Measurements from ENCODE around the gene NFAM1. TPM values are rescaled to one million over a fixed set of nuclear protein-coding genes. Genes with fewer than 3 reads are reported as not detected.
A peak's percentile ranks its signal among the peaks of the same experiment; 100 is the strongest.

NFAM1 gene
- total and polyA plus RNA-seq, 5 experiments from 2014 or later: 0.23 to 0.25 TPM; not detected in 3

DNA sequence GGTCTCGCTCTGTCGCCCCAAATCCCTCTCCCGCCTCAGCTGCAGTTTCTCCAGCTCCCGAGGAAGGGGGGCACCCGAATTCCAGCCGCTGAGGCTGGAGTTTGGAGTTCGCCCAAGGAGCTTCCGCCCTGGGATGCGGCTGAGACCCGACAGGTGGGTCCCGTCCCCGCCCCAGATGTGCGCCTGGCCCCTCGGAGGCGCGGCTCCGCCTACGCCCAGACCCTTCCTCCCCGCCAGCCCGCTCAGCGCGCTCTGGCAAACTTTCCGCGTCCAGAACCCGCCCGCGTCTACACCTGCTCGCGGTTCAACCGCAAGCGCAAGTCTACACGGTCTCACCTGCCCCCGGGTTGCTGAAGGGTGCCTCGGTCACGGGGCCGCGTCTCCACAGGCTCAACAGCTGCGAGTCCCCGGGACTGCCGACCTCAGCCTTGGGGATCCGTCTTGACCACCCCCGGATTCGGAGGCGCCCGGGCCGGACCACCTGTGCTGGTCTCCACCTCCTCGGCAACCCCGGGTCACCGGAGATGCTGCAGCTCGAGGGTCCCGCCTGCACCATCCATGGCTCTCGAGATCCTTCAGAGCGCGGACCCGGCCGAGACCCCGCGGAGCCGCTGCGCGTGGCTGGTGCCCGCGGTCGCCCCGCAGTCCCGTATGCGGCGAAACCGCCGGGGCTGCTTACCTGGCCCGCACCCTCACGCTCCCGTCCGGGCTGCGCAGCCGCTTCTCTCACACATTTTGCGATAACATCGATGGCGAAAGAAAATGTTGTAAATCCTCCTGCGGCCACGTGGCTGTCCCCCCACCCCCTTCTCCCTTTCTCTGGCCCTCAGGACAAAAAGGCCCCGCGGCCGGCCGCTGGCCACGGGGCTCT lies 63.6 kb downstream of the NFAM1 start:
- DNase-seq: peak in 6 of 10 donors; percentile 6 to 40 (median 30)

DNA sequence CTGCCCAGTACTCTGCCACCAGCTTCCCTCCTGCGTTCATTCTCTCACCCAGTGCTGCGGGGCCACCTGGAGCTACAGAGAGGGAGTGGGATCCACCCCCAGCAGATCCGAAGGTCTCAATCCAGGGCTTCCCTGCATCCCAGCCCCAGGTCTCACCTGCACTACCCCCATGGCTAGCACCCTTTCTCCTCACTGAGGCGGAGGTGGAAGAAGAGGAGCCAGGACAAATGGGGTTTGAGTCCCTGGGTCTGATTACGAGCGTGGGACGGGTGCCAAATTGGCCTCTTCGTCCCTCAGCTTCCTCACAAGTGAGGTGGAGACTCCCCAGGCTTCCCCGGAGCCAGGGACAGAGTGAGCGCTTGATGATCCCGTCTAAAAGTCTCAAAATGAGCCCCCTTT lies 64.2 kb downstream of the NFAM1 start:
- Mint-ChIP-seq H3K36me3 (no peaks in the 10 kb centered on the region), H3K4me1 (peaks cover 8 to 30% (median 21%) of the 10 kb centered on the region in 4 donors), H3K27ac (peak overlapping the region in 3 of 10 donors; percentile 36 to 52 (median 41)), H3K27me3 (peaks cover 0 to 35% (median 12%) of the 10 kb centered on the region in 5 donors), H3K4me3 (peak overlapping the region; percentile 58 to 94 (median 85)), H3K9me3 (no peaks in the 10 kb centered on the region)
- POLR2A ChIA-PET: interaction anchor here (1.9 kb wide), 1 partner anchor 54 kb away, joined by 5 read pairs; no protein-coding TSS in a partner anchor
- DNase-seq: no peak
- no peak for ATAC-seq

More for the DNA sequence above, 63.6 kb downstream of the NFAM1 start:
- POLR2A ChIA-PET: interaction anchor here (0.9 to 1.9 kb wide), 3 partner anchors 16 to 75 kb away, joined by 3 to 5 read pairs (median 3); no protein-coding TSS in a partner anchor
- Mint-ChIP-seq H3K4me3 (peak overlapping the region; percentile 68 to 96 (median 89)), H3K4me1 (peaks cover 8 to 30% (median 21%) of the 10 kb centered on the region in 4 donors), H3K27me3 (peaks cover 0 to 35% (median 12%) of the 10 kb centered on the region in 5 donors), H3K36me3 (no peaks in the 10 kb centered on the region), H3K27ac (peak overlapping the region in 2 of 10 donors; percentile 36 to 67), H3K9me3 (no peaks in the 10 kb centered on the region)
- peak; percentile 45 to 56 for ATAC-seq

DNA sequence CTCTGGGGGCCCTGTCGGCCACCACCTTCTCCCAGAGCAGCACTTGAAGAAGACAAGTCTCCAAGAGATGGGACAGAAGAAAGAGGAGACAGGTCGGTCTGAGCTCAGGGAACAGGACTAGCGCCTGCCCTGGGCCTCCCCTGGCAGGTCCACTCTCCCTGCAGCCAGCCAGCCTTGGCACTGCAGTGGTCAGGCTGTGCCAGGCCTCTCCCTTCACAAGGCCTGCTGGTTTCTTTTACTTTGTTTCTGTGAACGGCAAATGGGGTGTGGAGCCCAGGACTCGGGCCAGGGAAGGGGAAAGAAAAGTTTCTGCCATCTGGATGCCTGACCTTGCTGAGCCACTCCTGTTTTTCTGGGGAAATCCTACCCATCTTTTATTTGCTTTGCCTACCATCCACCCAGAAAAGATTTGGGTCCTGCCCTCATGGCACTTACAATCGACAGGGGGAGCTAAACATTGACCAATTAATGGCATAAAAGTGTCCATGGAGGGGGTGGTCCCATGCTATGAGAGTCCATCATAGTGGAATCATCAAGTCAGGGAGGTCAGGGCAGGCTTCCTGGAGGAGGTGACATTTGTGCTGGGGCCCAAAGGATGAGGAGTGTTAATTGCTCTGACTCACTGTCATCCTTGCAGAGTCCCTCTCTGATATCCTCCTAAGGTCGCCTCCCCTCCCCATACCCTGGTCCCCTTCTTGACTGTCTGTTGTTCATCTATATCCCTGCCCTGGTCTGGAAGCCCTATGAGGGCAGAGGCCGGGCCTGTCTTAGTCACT lies 65.2 kb downstream of the NFAM1 start:
- Mint-ChIP-seq H3K4me1 (peaks cover 8 to 30% (median 21%) of the 10 kb centered on the region in 4 donors), H3K27me3 (peaks cover 6 to 40% (median 16%) of the 10 kb centered on the region in 5 donors), H3K36me3 (no peaks in the 10 kb centered on the region), H3K27ac (peak overlapping the region in 1 of 10 donors; percentile 41), H3K9me3 (no peaks in the 10 kb centered on the region), H3K4me3 (peak overlapping the region in 9 of 10 donors; percentile 57 to 94 (median 68))
- no peak for DNase-seq
- no peak for ATAC-seq
- POLR2A ChIA-PET: interaction anchor here (0.7 to 1.4 kb wide), 4 partner anchors 59 to 1346 kb away, joined by 3 to 7 read pairs (median 5); no protein-coding TSS in a partner anchor

DNA sequence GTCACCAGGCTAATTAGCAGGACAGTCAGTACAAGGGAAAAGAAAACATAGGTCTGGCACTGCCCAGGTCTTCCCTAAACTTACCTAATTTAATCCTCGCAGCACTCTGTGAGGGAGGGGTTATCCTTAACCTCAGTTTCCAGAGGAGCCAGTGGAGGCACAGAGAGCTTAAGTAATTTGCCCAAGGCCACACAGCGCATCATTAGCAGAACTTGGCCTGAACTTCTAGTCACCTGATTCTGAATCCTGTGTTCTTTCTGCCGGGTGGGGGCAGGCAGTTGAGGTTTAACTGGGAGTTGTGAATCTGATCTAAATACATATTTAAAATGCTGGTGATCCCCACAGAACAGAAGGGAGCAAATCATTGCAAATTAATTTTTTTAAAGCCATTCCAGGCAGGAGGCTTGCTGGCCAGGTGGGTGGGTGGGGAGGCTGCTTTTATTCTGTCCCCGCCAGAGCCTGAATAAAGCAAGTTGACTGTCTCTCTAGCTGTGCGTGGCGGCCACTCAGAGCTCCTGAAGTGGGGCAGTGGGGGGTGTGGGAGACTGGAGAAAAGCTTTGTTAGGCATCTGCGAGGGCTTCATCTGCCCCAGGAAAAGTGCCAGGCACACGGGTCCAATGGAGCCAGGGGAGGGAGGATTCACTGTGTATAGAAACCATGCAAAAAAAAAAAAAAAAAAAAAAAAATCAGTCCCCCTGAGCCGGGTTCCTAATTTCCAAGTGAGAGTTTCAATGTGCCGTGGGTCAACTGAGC lies 66.1 kb downstream of the NFAM1 start:
- DNase-seq (no peak), ATAC-seq (no peak)
- H3K4me1 Mint-ChIP-seq: peaks cover 10 to 30% (median 21%) of the 10 kb centered on the region in 4 donors
- no peaks in the 10 kb centered on the region for H3K36me3 Mint-ChIP-seq
- POLR2A ChIA-PET: interaction anchor here (0.7 to 1.4 kb wide), 3 partner anchors 78 to 1345 kb away, joined by 4 to 7 read pairs (median 6); no protein-coding TSS in a partner anchor
- H3K27ac Mint-ChIP-seq: peak overlapping the region in 1 of 10 donors; percentile 76
- H3K27me3 Mint-ChIP-seq: peaks cover 9 to 46% (median 24%) of the 10 kb centered on the region in 5 donors
- peak overlapping the region in 2 of 10 donors; percentile 4 to 65 for H3K4me3 Mint-ChIP-seq
- H3K9me3 Mint-ChIP-seq: no peaks in the 10 kb centered on the region

GRCh38 chr22:42365111-42365865 lies 66.9 kb downstream of the NFAM1 start:
- no peaks in the 10 kb centered on the region for H3K9me3 Mint-ChIP-seq
- H3K27ac Mint-ChIP-seq: peak overlapping the region in 1 of 10 donors; percentile 76
- peak overlapping the region in 2 of 10 donors; percentile 63 to 65 for H3K4me3 Mint-ChIP-seq
- DNase-seq (no peak), ATAC-seq (no peak)
- no peaks in the 10 kb centered on the region for H3K36me3 Mint-ChIP-seq
- POLR2A ChIA-PET: interaction anchor here (0.6 to 1.4 kb wide), 3 partner anchors 35 to 79 kb away, joined by 3 to 5 read pairs (median 4); no protein-coding TSS in a partner anchor
- peaks cover 9 to 48% (median 24%) of the 10 kb centered on the region in 5 donors for H3K27me3 Mint-ChIP-seq
- H3K4me1 Mint-ChIP-seq: peaks cover 10 to 30% (median 21%) of the 10 kb centered on the region in 4 donors

DNA sequence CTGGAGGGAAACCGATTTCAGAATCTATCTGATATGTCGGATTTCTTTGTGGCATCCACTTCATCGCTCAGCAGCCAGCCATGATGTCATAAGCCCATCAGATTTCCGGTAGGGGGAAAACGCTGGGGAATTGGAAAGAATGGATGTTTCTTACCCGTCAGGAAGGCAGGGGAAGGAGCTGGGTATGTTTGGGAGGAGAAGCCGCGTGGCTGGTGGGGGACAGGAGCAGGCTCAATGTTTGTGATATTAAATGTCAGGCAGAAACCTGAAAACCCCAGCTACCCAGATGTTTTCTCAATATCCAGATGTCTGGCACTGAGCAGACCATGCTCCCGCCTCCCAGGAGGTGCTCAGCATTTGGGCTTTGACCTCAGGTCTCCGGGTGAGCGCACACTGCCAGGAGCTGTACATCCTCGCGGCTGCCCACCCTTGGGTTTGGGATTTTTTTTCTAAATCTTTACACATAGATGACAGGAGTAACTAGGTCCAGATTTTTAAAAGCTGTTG lies 67.5 kb downstream of the NFAM1 start:
- Mint-ChIP-seq H3K27ac (no peak overlapping the region), H3K36me3 (no peaks in the 10 kb centered on the region), H3K4me1 (peaks cover 9 to 27% (median 18%) of the 10 kb centered on the region in 4 donors), H3K4me3 (peak overlapping the region in 1 of 10 donors; percentile 65), H3K9me3 (no peaks in the 10 kb centered on the region), H3K27me3 (peaks cover 9 to 50% (median 24%) of the 10 kb centered on the region in 5 donors)
- no peak for DNase-seq
- no peak for ATAC-seq
- POLR2A ChIA-PET: interaction anchor here (0.6 to 0.7 kb wide), 2 partner anchors 34 to 38 kb away, joined by 3 to 5 read pairs; no protein-coding TSS in a partner anchor

- no peak overlapping the region for H3K4me3 Mint-ChIP-seq
- ATAC-seq: no peak
- no peak overlapping the region for H3K27ac Mint-ChIP-seq
- peaks cover 6 to 21% (median 13%) of the 10 kb centered on the region in 4 donors for H3K4me1 Mint-ChIP-seq
- peaks cover 9 to 47% (median 24%) of the 10 kb centered on the region in 5 donors for H3K27me3 Mint-ChIP-seq
- no peak for DNase-seq
- H3K9me3 Mint-ChIP-seq: no peaks in the 10 kb centered on the region
- POLR2A ChIA-PET: no interaction called here
- no peaks in the 10 kb centered on the region for H3K36me3 Mint-ChIP-seq
Observed at GRCh38 chr22:42363892-42364291, 68.3 kb downstream of the NFAM1 start.

- POLR2A ChIA-PET: interaction anchor here (0.6 kb wide), 1 partner anchor 77 kb away, joined by 3 read pairs; no protein-coding TSS in a partner anchor
- DNase-seq: no peak
- H3K36me3 Mint-ChIP-seq: no peaks in the 10 kb centered on the region
- no peak overlapping the region for H3K4me3 Mint-ChIP-seq
- H3K9me3 Mint-ChIP-seq: no peaks in the 10 kb centered on the region
- peak overlapping the region in 1 of 10 donors; percentile 51 for H3K27ac Mint-ChIP-seq
- ATAC-seq: no peak
- H3K27me3 Mint-ChIP-seq: peaks cover 5 to 37% (median 19%) of the 10 kb centered on the region in 5 donors
- H3K4me1 Mint-ChIP-seq: peaks cover 0 to 11% (median 5%) of the 10 kb centered on the region in 4 donors
Observed at GRCh38 chr22:42361523-42361922, 70.7 kb downstream of the NFAM1 start.

DNA sequence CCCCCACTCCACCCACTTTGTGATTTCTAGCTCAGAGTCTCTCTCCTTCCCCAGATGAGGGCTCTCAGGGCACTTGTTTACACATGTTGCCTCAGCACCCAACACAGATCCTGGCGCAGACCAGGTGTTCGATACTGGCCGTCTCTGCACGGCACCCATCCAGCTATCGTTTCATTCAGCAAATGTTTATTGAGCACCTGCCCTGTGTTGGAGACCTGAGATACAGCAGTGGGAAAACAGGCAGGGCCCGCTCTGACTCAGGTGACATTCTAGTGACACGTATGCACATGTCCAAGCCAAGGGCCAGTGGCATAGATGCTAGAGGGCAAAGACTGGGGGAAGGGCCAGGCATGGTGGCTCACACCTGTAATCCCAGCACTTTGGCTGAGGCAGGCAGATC lies 71.9 kb downstream of the NFAM1 start:
- Mint-ChIP-seq H3K9me3 (no peaks in the 10 kb centered on the region), H3K36me3 (no peaks in the 10 kb centered on the region), H3K27me3 (peaks cover 5 to 30% (median 19%) of the 10 kb centered on the region in 5 donors), H3K27ac (peak overlapping the region in 1 of 10 donors; percentile 51), H3K4me3 (peak overlapping the region in 1 of 10 donors; percentile 24), H3K4me1 (peaks cover 0 to 4% (median 2%) of the 10 kb centered on the region in 4 donors)
- POLR2A ChIA-PET: no interaction called here
- ATAC-seq (no peak), DNase-seq (no peak)

DNA sequence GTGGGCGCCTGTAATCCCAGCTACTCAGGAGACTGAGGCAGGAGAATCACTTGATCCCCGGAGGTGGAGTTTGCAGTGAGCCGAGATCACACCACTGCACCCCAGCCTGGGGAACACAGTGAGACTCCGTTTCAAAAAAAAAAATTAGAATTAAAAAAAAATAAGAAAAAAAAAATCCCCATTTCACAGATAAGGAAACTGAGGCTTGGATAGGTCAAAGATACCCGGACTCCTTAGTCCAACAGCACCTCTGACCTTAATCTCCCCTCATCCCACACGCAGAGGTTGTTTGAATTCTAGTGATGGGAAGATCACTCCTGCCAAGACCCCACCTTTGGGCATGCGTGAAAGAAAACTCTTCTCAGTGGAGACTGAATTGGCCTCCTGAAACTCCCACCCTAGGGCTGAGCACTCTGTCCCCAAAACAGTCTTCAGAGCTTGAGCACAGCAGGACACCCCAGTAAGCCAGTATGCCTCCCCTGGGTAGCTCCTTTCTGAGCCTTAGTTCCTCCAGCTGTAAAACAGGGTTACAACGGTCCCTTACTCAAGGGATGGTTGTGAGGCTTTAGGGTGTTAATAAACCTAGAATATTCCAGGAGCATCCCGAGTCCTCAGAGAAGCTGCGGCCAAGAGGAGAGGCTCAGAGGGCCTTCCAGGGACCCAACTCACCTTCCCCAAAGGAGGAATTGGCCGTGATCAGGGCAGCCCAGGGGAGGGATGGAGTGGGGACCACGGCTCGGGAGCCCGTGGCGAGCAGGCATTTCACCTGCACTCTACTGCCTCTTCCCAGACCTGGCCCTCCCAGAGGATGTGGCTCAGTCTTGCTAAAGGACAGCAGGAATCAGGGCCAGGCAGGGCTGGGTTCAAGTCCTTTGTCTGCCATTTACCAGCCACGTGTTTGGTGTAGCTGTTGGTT lies 73.3 kb downstream of the NFAM1 start:
- ATAC-seq (no peak), DNase-seq (no peak)
- Mint-ChIP-seq H3K27me3 (peaks cover 5 to 19% (median 15%) of the 10 kb centered on the region in 5 donors), H3K4me3 (no peak overlapping the region), H3K4me1 (peaks cover 0 to 7% (median 3%) of the 10 kb centered on the region in 4 donors), H3K27ac (no peak overlapping the region), H3K36me3 (no peaks in the 10 kb centered on the region), H3K9me3 (no peaks in the 10 kb centered on the region)
- POLR2A ChIA-PET: interaction anchor here (1.2 kb wide), 1 partner anchor 11 kb away, joined by 3 read pairs; no protein-coding TSS in a partner anchor

All from naive thymus-derived CD8-positive, alpha-beta T cell (primary cell).